ENCODE data around the gene TMED8.
A peak's percentile ranks its signal among the peaks of the same experiment; 100 is the strongest.

The TMED8 gene

GRCh38 chr14:77316872-77317301 is 60.0 kb downstream of the TMED8 start:
- Histone ChIP-seq H3K9me3 (ENCODE audit: severe bottlenecking) (no peaks in the 10 kb centered on the region), H3K27me3 (ENCODE audit: insufficient read depth, poor library complexity, severe bottlenecking) (no peaks in the 10 kb centered on the region), H3K4me1 (ENCODE audit: insufficient read depth, poor library complexity, severe bottlenecking) (peaks cover 23% of the 10 kb centered on the region), H3K4me3 (ENCODE audit: severe bottlenecking) (no peak overlapping the region), H3K36me3 (ENCODE audit: low read depth) (no peaks in the 10 kb centered on the region), H3K27ac (ENCODE audit: poor library complexity, severe bottlenecking) (peak overlapping the region; percentile 19)
- TF ChIP-seq CTCF (IDR thresholded peaks at IDR 0.05; ENCODE audit: poor library complexity, severe bottlenecking): no peak
- DNase-seq (ENCODE audit: low spot score) (peak; percentile 68), ATAC-seq (ENCODE audit: low read depth) (no peak)

GRCh38 chr14:77316195-77316505 is 60.7 kb downstream of the TMED8 start:
- DNase-seq (ENCODE audit: low spot score) (no peak), ATAC-seq (ENCODE audit: low read depth) (no peak)
- Histone ChIP-seq H3K36me3 (ENCODE audit: low read depth) (no peaks in the 10 kb centered on the region), H3K27me3 (ENCODE audit: insufficient read depth, poor library complexity, severe bottlenecking) (no peaks in the 10 kb centered on the region), H3K4me1 (ENCODE audit: insufficient read depth, poor library complexity, severe bottlenecking) (peaks cover 23% of the 10 kb centered on the region), H3K4me3 (ENCODE audit: severe bottlenecking) (no peak overlapping the region), H3K9me3 (ENCODE audit: severe bottlenecking) (no peaks in the 10 kb centered on the region), H3K27ac (ENCODE audit: poor library complexity, severe bottlenecking) (peak overlapping the region; percentile 19)
- TF ChIP-seq CTCF (IDR thresholded peaks at IDR 0.05; ENCODE audit: poor library complexity, severe bottlenecking): peak; percentile 74

DNA sequence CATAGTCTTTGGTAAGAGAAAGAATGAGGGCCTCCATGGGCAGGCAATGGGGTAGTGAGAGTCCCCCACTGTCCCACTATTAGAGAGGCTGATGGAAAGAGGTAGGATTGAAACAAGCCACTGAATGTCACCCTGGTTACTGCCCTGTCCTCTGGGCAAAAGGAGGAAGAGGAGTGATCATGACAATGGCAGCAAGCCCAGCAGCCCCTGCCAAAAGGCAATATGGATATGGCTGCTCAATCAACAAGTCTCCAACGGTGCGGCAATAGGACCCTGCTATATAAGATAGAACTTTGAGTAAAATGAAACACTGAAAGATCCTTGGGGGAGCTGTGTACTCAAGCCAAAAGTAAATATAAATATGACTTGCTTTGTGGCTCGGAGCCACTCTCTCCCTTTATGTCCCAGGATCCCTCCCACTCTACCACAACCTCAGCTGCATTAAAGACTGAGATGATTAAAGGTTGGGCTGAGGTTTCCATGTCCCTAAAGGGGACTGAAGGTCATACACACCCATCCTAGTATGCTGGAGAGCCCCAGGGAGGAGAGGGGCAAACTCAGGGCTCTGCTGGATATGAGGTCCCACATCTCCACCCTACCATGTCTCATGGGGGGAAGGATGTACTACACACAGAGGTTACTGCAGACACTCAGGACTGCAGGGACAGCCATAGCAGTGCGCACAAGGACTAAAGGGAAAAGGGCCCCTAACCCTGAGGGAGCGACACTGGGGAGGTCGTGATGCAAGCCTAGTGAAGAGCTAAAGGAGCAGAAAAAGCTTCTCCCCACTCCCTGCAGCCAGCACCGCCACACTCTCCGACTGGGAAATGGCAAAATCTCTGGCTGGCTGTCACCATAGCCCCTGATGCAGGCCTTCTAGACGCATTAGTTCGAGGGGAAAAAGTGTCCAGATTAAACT is 62.1 kb downstream of the TMED8 start:
- Histone ChIP-seq H3K4me1 (ENCODE audit: insufficient read depth, poor library complexity, severe bottlenecking) (peaks cover 22% of the 10 kb centered on the region), H3K27me3 (ENCODE audit: insufficient read depth, poor library complexity, severe bottlenecking) (no peaks in the 10 kb centered on the region), H3K36me3 (ENCODE audit: low read depth) (no peaks in the 10 kb centered on the region), H3K4me3 (ENCODE audit: severe bottlenecking) (no peak overlapping the region), H3K9me3 (ENCODE audit: severe bottlenecking) (no peaks in the 10 kb centered on the region), H3K27ac (ENCODE audit: poor library complexity, severe bottlenecking) (peak overlapping the region; percentile 59)
- no peak for ATAC-seq (ENCODE audit: low read depth)
- no peak for DNase-seq (ENCODE audit: low spot score)
- TF ChIP-seq CTCF (IDR thresholded peaks at IDR 0.05; ENCODE audit: poor library complexity, severe bottlenecking): no peak

- no peaks in the 10 kb centered on the region for H3K27me3 ChIP-seq (ENCODE audit: insufficient read depth, poor library complexity, severe bottlenecking)
- H3K9me3 ChIP-seq (ENCODE audit: severe bottlenecking): no peaks in the 10 kb centered on the region
- no peaks in the 10 kb centered on the region for H3K36me3 ChIP-seq (ENCODE audit: low read depth)
- TF ChIP-seq CTCF (IDR thresholded peaks at IDR 0.05; ENCODE audit: poor library complexity, severe bottlenecking): no peak
- ATAC-seq (ENCODE audit: low read depth) (peak; percentile 89), DNase-seq (ENCODE audit: low spot score) (peak; percentile 83)
- H3K4me1 ChIP-seq (ENCODE audit: insufficient read depth, poor library complexity, severe bottlenecking): peaks cover 18% of the 10 kb centered on the region
- peak overlapping the region; percentile 59 for H3K27ac ChIP-seq (ENCODE audit: poor library complexity, severe bottlenecking)
- no peak overlapping the region for H3K4me3 ChIP-seq (ENCODE audit: severe bottlenecking)
These were observed 62.9 kb downstream of the TMED8 start for GRCh38 chr14:77314043-77314442.

- DNase-seq (ENCODE audit: low spot score): no peak
- peak overlapping the region; percentile 59 for H3K27ac ChIP-seq (ENCODE audit: poor library complexity, severe bottlenecking)
- no peaks in the 10 kb centered on the region for H3K27me3 ChIP-seq (ENCODE audit: insufficient read depth, poor library complexity, severe bottlenecking)
- peaks cover 18% of the 10 kb centered on the region for H3K4me1 ChIP-seq (ENCODE audit: insufficient read depth, poor library complexity, severe bottlenecking)
- TF ChIP-seq CTCF (IDR thresholded peaks at IDR 0.05; ENCODE audit: poor library complexity, severe bottlenecking): no peak
- no peak for ATAC-seq (ENCODE audit: low read depth)
- H3K9me3 ChIP-seq (ENCODE audit: severe bottlenecking): no peaks in the 10 kb centered on the region
- H3K36me3 ChIP-seq (ENCODE audit: low read depth): no peaks in the 10 kb centered on the region
- no peak overlapping the region for H3K4me3 ChIP-seq (ENCODE audit: severe bottlenecking)
These were observed 63.5 kb downstream of the TMED8 start for GRCh38 chr14:77313371-77313770.

Measured in RWPE2 (cell line).